Measurements from ENCODE around the gene SMTNL1.

Gene SMTNL1

GRCh38 chr11:57597916-57598830, 60.8 kb downstream of the SMTNL1 start:
- DNase-seq: no peak

GRCh38 chr11:57598831-57599155, 61.4 kb downstream of the SMTNL1 start:
- no peak for DNase-seq

- DNase-seq: no peak
Measured at GRCh38 chr11:57599381-57599780, 62.0 kb downstream of the SMTNL1 start.

Data from NCI-H1092 (cell line).